D721Med (cell line): ENCODE measurements around the gene PTPRG.
"Not testable (repeated sequence)": the region's sequence is repeated elsewhere in the genome, so short reads cannot be mapped to it uniquely, and the experiment has no call there.

Source experiments
- DNase-seq: peaks from one replicate; pipeline ENCODE4 v3.0.0; 2011; ENCODE audit warnings: low spot score; ENCODE audit not compliant: insufficient read length
- FAIRE-seq: peaks from 2 replicates; lab custom pipeline; 2011; peaks lifted over from hg19 to GRCh38; lab: Jason Lieb, UNC
- TF ChIP-seq, protein P1 (sequence below): IDR thresholded peaks from 2 replicates; pipeline ENCODE4 v1.5.1; 2012; ENCODE audit warnings: mild to moderate bottlenecking, control low read depth; ENCODE audit not compliant: insufficient read depth; ENCODE audit errors: missing control alignments

The PTPRG gene

DNA sequence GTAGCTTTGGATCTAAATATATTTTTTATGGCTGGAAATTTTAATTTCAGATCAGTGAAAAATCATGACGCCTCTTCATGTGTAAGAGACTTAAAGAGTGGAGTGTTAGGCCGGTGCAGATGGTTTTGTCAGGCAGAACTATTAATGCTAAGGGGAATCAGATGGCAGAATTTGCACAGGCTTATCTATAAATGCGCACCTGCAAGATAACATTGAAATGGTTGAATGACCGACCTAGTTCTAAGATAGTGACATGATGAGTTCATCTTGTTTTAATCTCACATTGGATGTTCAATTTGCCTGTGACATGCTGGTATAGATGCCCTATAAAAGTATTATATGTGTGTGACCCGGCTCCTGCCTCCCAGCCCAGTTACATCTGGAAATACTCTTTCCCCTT lies 471.4 kb downstream of the PTPRG start:
- TF ChIP-seq, protein P1, sequence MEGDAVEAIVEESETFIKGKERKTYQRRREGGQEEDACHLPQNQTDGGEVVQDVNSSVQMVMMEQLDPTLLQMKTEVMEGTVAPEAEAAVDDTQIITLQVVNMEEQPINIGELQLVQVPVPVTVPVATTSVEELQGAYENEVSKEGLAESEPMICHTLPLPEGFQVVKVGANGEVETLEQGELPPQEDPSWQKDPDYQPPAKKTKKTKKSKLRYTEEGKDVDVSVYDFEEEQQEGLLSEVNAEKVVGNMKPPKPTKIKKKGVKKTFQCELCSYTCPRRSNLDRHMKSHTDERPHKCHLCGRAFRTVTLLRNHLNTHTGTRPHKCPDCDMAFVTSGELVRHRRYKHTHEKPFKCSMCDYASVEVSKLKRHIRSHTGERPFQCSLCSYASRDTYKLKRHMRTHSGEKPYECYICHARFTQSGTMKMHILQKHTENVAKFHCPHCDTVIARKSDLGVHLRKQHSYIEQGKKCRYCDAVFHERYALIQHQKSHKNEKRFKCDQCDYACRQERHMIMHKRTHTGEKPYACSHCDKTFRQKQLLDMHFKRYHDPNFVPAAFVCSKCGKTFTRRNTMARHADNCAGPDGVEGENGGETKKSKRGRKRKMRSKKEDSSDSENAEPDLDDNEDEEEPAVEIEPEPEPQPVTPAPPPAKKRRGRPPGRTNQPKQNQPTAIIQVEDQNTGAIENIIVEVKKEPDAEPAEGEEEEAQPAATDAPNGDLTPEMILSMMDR: no peak
- FAIRE-seq (no peak), DNase-seq (no peak)

DNA sequence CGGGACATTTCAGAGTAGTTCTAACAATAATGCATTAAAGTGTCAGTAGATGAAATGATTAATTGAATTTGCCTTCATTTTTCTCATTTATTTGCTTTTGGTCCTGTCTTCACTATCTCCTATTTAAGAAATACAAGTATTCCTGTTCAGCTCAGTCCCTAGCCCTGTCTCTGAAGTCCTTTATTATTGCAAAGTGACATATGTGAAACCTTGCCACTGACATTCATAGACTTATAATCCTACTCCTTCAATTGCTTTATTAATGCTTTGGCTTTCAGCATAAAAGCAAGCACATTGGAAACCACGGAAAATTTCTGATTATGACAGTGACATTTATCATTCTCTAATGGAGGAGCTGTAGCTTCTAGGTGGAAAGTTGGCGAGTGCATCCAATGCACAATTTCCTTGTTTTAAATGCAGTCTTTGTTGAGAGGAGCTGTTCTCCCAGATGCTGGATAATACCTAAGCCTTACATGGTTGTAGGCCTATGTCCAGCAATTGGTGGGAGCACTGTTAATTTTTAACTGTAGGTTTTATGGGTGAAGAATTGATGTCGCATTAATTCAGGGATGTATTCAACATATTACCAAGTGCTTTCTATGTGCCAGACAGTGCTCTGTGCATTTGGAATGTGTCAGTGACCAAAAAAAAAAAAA lies 474.2 kb downstream of the PTPRG start:
- FAIRE-seq: no peak
- TF ChIP-seq, protein P1: no peak
- DNase-seq: no peak

- DNase-seq: no peak
- no peak for FAIRE-seq
- TF ChIP-seq, protein P1: no peak
Observed at GRCh38 chr3:62036726-62037125, 475.4 kb downstream of the PTPRG start.

- not testable (repeated sequence) for FAIRE-seq, DNase-seq
Observed at GRCh38 chr3:62038798-62039197, 477.4 kb downstream of the PTPRG start.

DNA sequence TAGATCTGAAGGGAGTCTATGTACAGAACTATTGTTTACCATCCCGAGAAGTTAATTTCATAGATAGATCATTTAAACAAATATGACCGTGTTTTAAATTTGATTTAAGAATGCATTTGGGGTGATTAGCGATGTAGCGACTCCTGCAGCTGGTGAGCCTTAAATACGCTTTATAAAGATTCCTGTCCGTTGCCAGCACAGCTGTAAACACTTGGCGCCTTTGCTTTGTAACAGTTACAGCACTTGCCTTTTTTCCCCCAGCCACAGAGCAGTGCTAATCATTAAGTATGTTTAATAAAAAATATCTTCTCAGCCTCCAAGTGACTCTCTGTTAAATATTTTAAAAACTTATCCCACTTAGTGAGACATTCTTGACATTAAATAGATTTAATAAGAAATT lies 478.2 kb downstream of the PTPRG start:
- DNase-seq: no peak
- TF ChIP-seq, protein P1: no peak
- FAIRE-seq: no peak

GRCh38 chr3:62041681-62042080 lies 480.3 kb downstream of the PTPRG start:
- FAIRE-seq (no peak), DNase-seq (no peak)
- TF ChIP-seq, protein P1: no peak

GRCh38 chr3:62044874-62045411 lies 483.6 kb downstream of the PTPRG start:
- DNase-seq (no peak), FAIRE-seq (no peak)
- TF ChIP-seq, protein P1: no peak
